KMS-11 (cell line): ENCODE measurements around the gene SLC24A3.

Experiments used
- H2AFZ ChIP-seq: fragments of 200-600 bp; sonication (generic); 2 replicates; pipeline ENCODE4 v1.6.1; 2016; ENCODE audit warnings: antibody characterized with exemption, mixed run types, low read depth
- H3K27ac ChIP-seq: fragments of 200-600 bp; sonication (generic); 2 replicates; pipeline ENCODE4 v1.6.1; 2016; ENCODE audit warnings: mild to moderate bottlenecking, mixed run types
- H3K27me3 ChIP-seq: fragments of 200-600 bp; sonication (generic); 2 replicates; pipeline ENCODE4 v1.6.1; 2017; ENCODE audit warnings: mild to moderate bottlenecking, low read depth, mixed run types, moderate library complexity; ENCODE audit not compliant: insufficient read depth
- H3K36me3 ChIP-seq: fragments of 200-600 bp; sonication (generic); 2 replicates; pipeline ENCODE4 v1.6.1; 2017; ENCODE audit warnings: mild to moderate bottlenecking, mixed run types; ENCODE audit not compliant: insufficient read depth
- H3K4me1 ChIP-seq: fragments of 200-600 bp; sonication (generic); 2 replicates; pipeline ENCODE4 v1.6.1; 2016; ENCODE audit warnings: mild to moderate bottlenecking, low read depth, mixed run types; ENCODE audit not compliant: poor library complexity, severe bottlenecking
- H3K4me2 ChIP-seq: fragments of 200-600 bp; sonication (generic); 2 replicates; pipeline ENCODE4 v1.7.0; 2016; ENCODE audit warnings: mild to moderate bottlenecking, mixed run types
- H3K4me3 ChIP-seq: fragments of 200-600 bp; sonication (generic); IDR thresholded peaks from 2 replicates; pipeline ENCODE4 v1.6.1; 2017; ENCODE audit warnings: low read depth, low read length, mixed read lengths; ENCODE audit not compliant: insufficient read depth
- H3K79me2 ChIP-seq: fragments of 200-600 bp; sonication (generic); 2 replicates; pipeline ENCODE4 v1.6.1; 2016; ENCODE audit warnings: low read depth, mixed run types; ENCODE audit not compliant: insufficient read depth
- H3K9ac ChIP-seq: fragments of 200-600 bp; sonication (generic); 2 replicates; pipeline ENCODE4 v1.6.1; 2016; ENCODE audit warnings: mild to moderate bottlenecking, mixed run types
- H4K20me1 ChIP-seq: fragments of 200-600 bp; sonication (generic); 2 replicates; pipeline ENCODE4 v1.6.1; 2016; ENCODE audit warnings: mild to moderate bottlenecking, mixed run types; ENCODE audit not compliant: insufficient read depth
- TF ChIP-seq, protein P1 (sequence below): fragments of 200-600 bp; sonication (generic); conservative IDR thresholded peaks from 2 replicates; pipeline ENCODE4 v1.6.1; 2017; ENCODE audit warnings: low read depth, mild to moderate bottlenecking, antibody characterized with exemption, low read length, moderate library complexity, mixed read lengths

Gene SLC24A3

DNA sequence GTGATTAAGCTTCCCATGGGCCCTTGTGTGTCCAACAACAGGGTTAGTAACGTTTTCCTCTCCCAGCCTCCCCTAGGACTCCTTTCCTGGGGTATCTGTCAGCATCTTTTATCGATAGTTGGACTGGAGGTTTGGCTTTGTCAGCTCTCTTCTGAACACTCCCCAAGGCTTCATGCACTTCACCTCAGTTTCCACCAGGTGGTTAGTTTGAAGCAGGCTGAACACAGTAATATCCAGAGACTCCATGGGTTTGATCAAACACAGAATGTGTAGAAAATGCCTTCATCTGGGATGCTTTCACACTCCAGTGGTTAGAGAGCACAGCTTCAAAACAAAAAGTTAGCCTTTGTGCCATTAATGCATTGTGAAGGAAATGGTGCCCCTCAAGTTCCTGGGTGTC is 139.1 kb downstream of the SLC24A3 start:
- Histone ChIP-seq H4K20me1 (no peaks in the 10 kb centered on the region), H3K4me3 (no peak overlapping the region), H3K27me3 (no peaks in the 10 kb centered on the region), H3K4me1 (peaks cover 22% of the 10 kb centered on the region), H3K27ac (no peak overlapping the region), H3K36me3 (no peaks in the 10 kb centered on the region), H2AFZ (no peak overlapping the region), H3K9ac (no peak overlapping the region), H3K79me2 (no peaks in the 10 kb centered on the region), H3K4me2 (no peak overlapping the region)
- TF ChIP-seq, protein P1, sequence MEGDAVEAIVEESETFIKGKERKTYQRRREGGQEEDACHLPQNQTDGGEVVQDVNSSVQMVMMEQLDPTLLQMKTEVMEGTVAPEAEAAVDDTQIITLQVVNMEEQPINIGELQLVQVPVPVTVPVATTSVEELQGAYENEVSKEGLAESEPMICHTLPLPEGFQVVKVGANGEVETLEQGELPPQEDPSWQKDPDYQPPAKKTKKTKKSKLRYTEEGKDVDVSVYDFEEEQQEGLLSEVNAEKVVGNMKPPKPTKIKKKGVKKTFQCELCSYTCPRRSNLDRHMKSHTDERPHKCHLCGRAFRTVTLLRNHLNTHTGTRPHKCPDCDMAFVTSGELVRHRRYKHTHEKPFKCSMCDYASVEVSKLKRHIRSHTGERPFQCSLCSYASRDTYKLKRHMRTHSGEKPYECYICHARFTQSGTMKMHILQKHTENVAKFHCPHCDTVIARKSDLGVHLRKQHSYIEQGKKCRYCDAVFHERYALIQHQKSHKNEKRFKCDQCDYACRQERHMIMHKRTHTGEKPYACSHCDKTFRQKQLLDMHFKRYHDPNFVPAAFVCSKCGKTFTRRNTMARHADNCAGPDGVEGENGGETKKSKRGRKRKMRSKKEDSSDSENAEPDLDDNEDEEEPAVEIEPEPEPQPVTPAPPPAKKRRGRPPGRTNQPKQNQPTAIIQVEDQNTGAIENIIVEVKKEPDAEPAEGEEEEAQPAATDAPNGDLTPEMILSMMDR: no peak

GRCh38 chr20:19354950-19355349 is 142.5 kb downstream of the SLC24A3 start:
- no peaks in the 10 kb centered on the region for H3K79me2 ChIP-seq
- no peak overlapping the region for H3K27ac ChIP-seq
- no peak overlapping the region for H3K4me3 ChIP-seq
- no peak overlapping the region for H3K4me2 ChIP-seq
- H2AFZ ChIP-seq: no peak overlapping the region
- no peaks in the 10 kb centered on the region for H3K4me1 ChIP-seq
- no peak overlapping the region for H3K9ac ChIP-seq
- no peaks in the 10 kb centered on the region for H4K20me1 ChIP-seq
- H3K36me3 ChIP-seq: no peaks in the 10 kb centered on the region
- TF ChIP-seq, protein P1: no peak
- H3K27me3 ChIP-seq: no peaks in the 10 kb centered on the region

DNA sequence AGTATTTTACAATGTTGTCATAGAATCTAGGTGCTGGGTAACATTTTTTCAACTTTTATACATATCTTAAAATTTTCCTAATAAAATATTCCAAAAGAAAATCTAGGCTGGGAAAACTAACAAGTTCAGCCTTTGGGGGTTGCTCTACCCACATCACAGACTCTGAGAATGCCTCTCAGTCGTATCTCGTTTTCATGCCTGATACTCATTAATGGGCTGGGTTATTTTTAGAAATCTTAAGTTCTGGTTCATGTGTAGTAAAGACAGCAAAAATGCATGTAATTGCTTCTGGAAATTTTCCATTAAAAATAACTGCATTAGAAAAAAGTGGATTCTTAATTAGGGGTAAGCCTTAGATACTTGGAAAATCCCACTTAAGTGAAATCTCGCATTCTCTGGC is 149.3 kb downstream of the SLC24A3 start:
- no peak overlapping the region for H3K27ac ChIP-seq
- no peak overlapping the region for H3K4me3 ChIP-seq
- no peak overlapping the region for H2AFZ ChIP-seq
- no peak overlapping the region for H3K9ac ChIP-seq
- TF ChIP-seq, protein P1: no peak
- no peaks in the 10 kb centered on the region for H3K36me3 ChIP-seq
- no peaks in the 10 kb centered on the region for H4K20me1 ChIP-seq
- H3K27me3 ChIP-seq: no peaks in the 10 kb centered on the region
- H3K79me2 ChIP-seq: no peaks in the 10 kb centered on the region
- H3K4me1 ChIP-seq: no peaks in the 10 kb centered on the region
- no peak overlapping the region for H3K4me2 ChIP-seq

DNA sequence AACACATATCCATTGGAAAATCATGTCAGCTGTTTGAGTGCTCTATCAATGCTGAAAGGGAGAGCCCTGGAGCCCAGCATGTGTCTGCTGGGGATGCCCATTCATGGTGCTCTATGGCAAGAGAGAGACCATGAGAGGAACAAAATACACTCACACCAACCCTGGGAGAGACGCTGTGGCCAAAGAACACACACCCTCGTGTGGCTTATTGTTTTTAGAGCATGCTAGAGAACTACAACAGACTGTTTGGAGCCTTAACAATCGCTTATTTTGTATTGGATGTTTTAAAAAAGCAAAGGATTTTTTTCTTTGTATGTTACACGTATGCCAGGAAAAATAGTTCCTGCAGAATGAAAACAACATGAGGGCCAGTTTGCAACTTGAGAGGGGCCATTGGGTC is 151.0 kb downstream of the SLC24A3 start:
- Histone ChIP-seq H3K36me3 (no peaks in the 10 kb centered on the region), H3K4me2 (no peak overlapping the region), H3K27me3 (no peaks in the 10 kb centered on the region), H3K27ac (no peak overlapping the region), H2AFZ (no peak overlapping the region), H3K9ac (no peak overlapping the region), H3K79me2 (no peaks in the 10 kb centered on the region), H3K4me1 (no peaks in the 10 kb centered on the region), H3K4me3 (no peak overlapping the region), H4K20me1 (no peaks in the 10 kb centered on the region)
- TF ChIP-seq, protein P1: no peak

- Histone ChIP-seq H3K9ac (no peak overlapping the region), H3K79me2 (no peaks in the 10 kb centered on the region), H3K27me3 (no peaks in the 10 kb centered on the region)
These were observed 155.1 kb downstream of the SLC24A3 start for GRCh38 chr20:19367591-19367990.

More at GRCh38 chr20:19367591-19367990, 155.1 kb downstream of the SLC24A3 start:
- H2AFZ ChIP-seq: no peak overlapping the region
- H3K4me2 ChIP-seq: no peak overlapping the region
- H3K4me3 ChIP-seq: no peak overlapping the region
- H4K20me1 ChIP-seq: no peaks in the 10 kb centered on the region
- H3K36me3 ChIP-seq: no peaks in the 10 kb centered on the region
- H3K4me1 ChIP-seq: no peaks in the 10 kb centered on the region
- TF ChIP-seq, protein P1: no peak
- H3K27ac ChIP-seq: no peak overlapping the region
